ENCODE measurements around the gene ZSCAN5A. TPM values are rescaled to one million over a fixed set of nuclear protein-coding genes. Genes with fewer than 3 reads are reported as not detected.

ZSCAN5A gene
- total and polyA plus RNA-seq, 9 of the 15 experiments (the other 6 are each of a cell fraction or from before 2014, with no cell fraction given) = 5.8 to 15.3 (median 11.8) TPM

GRCh38 chr19:56314381-56315076, at the start of gene ZSCAN5A (continued):
- TF ChIP-seq HDAC6 (IDR thresholded peaks at IDR 0.05; ENCODE audit: low read depth, low read length) (no peak), ZBTB8A (IDR thresholded peaks at IDR 0.05; ENCODE audit: partially characterized antibody) (peak; percentile 91), SMARCC2 (IDR thresholded peaks at IDR 0.05; ENCODE audit: low read depth) (no peak), ATF2 (CRISPR knock-in tag; IDR thresholded peaks at IDR 0.05) (peak; percentile 41; the same call in 1 of the 2 replicates), ATF1 (CRISPR knock-in tag; IDR thresholded peaks at IDR 0.05) (peak; percentile 77), ATF1 (tag; IDR thresholded peaks at IDR 0.05) (peak; percentile 97), CREB1 (IDR thresholded peaks at IDR 0.05) (peak; percentile 85), CREB1 (CRISPR knock-in tag; IDR thresholded peaks at IDR 0.05) (peak; percentile 89), NCOA2 (IDR thresholded peaks at IDR 0.05; ENCODE audit: partially characterized antibody in 2 of 2) (no peak), FOSL1 (tag; conservative IDR thresholded peaks at IDR 0.05) (peak; percentile 59), REST (IDR thresholded peaks at IDR 0.05; ENCODE audit: borderline replicate concordance) (no peak), REST (CRISPR knock-in tag; IDR thresholded peaks at IDR 0.05; ENCODE audit: low read depth) (peak; percentile 52; the same call in 1 of the 2 replicates), CTBP1 (IDR thresholded peaks at IDR 0.05; ENCODE audit: borderline replicate concordance) (0 out of 2 replicates have a peak, but pooled peaks have one; percentile 23), ETV5 (CRISPR knock-in tag; IDR thresholded peaks at IDR 0.05; ENCODE audit: low read depth) (peak; percentile 59; the same call in 1 of the 2 replicates), GABPB1 (CRISPR knock-in tag; IDR thresholded peaks at IDR 0.05) (peak; percentile 95)
- TF ChIP-seq, protein P1, sequence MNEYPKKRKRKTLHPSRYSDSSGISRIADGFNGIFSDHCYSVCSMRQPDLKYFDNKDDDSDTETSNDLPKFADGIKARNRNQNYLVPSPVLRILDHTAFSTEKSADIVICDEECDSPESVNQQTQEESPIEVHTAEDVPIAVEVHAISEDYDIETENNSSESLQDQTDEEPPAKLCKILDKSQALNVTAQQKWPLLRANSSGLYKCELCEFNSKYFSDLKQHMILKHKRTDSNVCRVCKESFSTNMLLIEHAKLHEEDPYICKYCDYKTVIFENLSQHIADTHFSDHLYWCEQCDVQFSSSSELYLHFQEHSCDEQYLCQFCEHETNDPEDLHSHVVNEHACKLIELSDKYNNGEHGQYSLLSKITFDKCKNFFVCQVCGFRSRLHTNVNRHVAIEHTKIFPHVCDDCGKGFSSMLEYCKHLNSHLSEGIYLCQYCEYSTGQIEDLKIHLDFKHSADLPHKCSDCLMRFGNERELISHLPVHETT (CRISPR knock-in tag; conservative IDR thresholded peaks at IDR 0.05 in 1 of 2, IDR thresholded peaks at IDR 0.05 in 1 of 2) = peak in 1 of 2 experiments; percentile 80; a peak in 1 of 4 replicates

Data from K562 (cell line).